Measurements from ENCODE around the gene DYNLRB1. TPM values are rescaled to one million over a fixed set of nuclear protein-coding genes. Genes with fewer than 3 reads are reported as not detected.
A peak's percentile ranks its signal among the peaks of the same experiment; 100 is the strongest.

Gene DYNLRB1
- total RNA-seq (2014; rRNA removed) = 153 and 177 TPM in 2 replicates
- percentile 89 among the genes with signal in this experiment for Bru-seq, nascent RNA
- percentile 89 among the genes with signal in this experiment for BruChase-seq, experiment 1, labeled RNA remaining after a 6-hour chase
- percentile 87 among the genes with signal in this experiment for BruChase-seq, experiment 2, labeled RNA remaining after a 2-hour chase
- long read RNA-seq, transcript DYNLRB1-202 (4 exons, 675 nt) = major isoform, 46 of 88 reads
- long read RNA-seq, partial matches to known transcripts = 33 of 88 reads
- long read RNA-seq, other reads (novel, unspliced or antisense) = 8 of 88 reads

- CTCF ChIA-PET = interaction anchor here (0.5 to 2.4 kb wide), 2 partner anchors 154 to 204 kb away, joined by 4 to 12 read pairs; no protein-coding TSS in a partner anchor
- Histone ChIP-seq H3K4me3 (ENCODE audit: low read length) (peak within 1 kb of the TSS; percentile 84), H3K36me3 (ENCODE audit: low read depth, low read length) (peaks cover 3% of the 10 kb centered on the region; the same call in 1 of the 2 replicates), H2AFZ (ENCODE audit: low read length) (peak within 1 kb of the TSS; percentile 83), H3F3A (ENCODE audit: low read length, unreplicated experiment) (no peaks in the 10 kb centered on the region), H3K27ac (ENCODE audit: low read length) (peak within 1 kb of the TSS; percentile 73), H3K4me1 (ENCODE audit: insufficient read depth, low read length) (peaks cover 16% of the 10 kb centered on the region), H3K9me2 (replicated peaks; ENCODE audit: low read length) (no peaks in the 10 kb centered on the region), H3K9ac (ENCODE audit: low read length) (peak within 1 kb of the TSS; percentile 91), H3K79me2 (ENCODE audit: low read length) (peaks cover 49% of the 10 kb centered on the region), H3K4me2 (ENCODE audit: low read length) (peak within 1 kb of the TSS; percentile 94), H3K27me3 (ENCODE audit: low read length) (no peaks in the 10 kb centered on the region), H4K20me1 (ENCODE audit: low read length) (0 out of 2 replicates have a peak, but pooled peaks cover 6% of the 10 kb centered on the region), H3K9me3 (ENCODE audit: low read length) (no peaks in the 10 kb centered on the region)
- DNase-seq (peak; percentile 98), ATAC-seq (peak; percentile 84)
- intact Hi-C loops (cut with micrococcal nuclease) = loop anchor here (1.0 to 2.0 kb wide), 2 partner anchors 10 to 214 kb away; partner anchors contain the start of gene AHCY
- no peak for TF ChIP-seq CTCF (conservative IDR thresholded peaks at IDR 0.05; ENCODE audit: low read depth, low read length)
- no peak for TF ChIP-seq EZH2phosphoT487 (IDR thresholded peaks at IDR 0.05; ENCODE audit: borderline replicate concordance, low read length)
- no peak for TF ChIP-seq EZH2 (IDR thresholded peaks at IDR 0.05; ENCODE audit: low read length, unreplicated experiment)
- TSS peak; percentile 50 for BruUV-seq (replicated peaks)
- POLR2A ChIA-PET (ENCODE audit: unreplicated experiment) = interaction anchor here (0.5 to 2.5 kb wide), 4 partner anchors 9 to 187 kb away, joined by 4 to 26 read pairs (median 5); partner anchors contain the start of genes ITCH and TP53INP2
Observed at GRCh38 chr20:34516247-34517113, at the start of gene DYNLRB1. DYNLRB1 (plus strand) TSS chr20:34516422; CDS start chr20:34516459, 37 bp downstream.

- H3K36me3 ChIP-seq (ENCODE audit: low read depth, low read length) = peaks cover 25% of the 10 kb centered on the region
- no peak for DNase-seq
- H3K4me2 ChIP-seq (ENCODE audit: low read length) = no peak overlapping the region
- ChIA-PET POLR2A (ENCODE audit: unreplicated experiment) (interaction anchor here (0.6 kb wide), 1 partner anchor 219 kb away, joined by 4 read pairs; no protein-coding TSS in a partner anchor), CTCF (no interaction called here)
- peaks cover 7% of the 10 kb centered on the region; the same call in 1 of the 2 replicates for H3K4me1 ChIP-seq (ENCODE audit: insufficient read depth, low read length)
- no peaks in the 10 kb centered on the region for H3K9me2 ChIP-seq (replicated peaks; ENCODE audit: low read length)
- no peaks in the 10 kb centered on the region for H3K27me3 ChIP-seq (ENCODE audit: low read length)
- TF ChIP-seq CTCF (conservative IDR thresholded peaks at IDR 0.05; ENCODE audit: low read depth, low read length) (no peak), EZH2phosphoT487 (IDR thresholded peaks at IDR 0.05; ENCODE audit: borderline replicate concordance, low read length) (no peak), EZH2 (IDR thresholded peaks at IDR 0.05; ENCODE audit: low read length, unreplicated experiment) (no peak)
- H2AFZ ChIP-seq (ENCODE audit: low read length) = no peak overlapping the region
- H3K9me3 ChIP-seq (ENCODE audit: low read length) = no peaks in the 10 kb centered on the region
- ATAC-seq = no peak
- no peak overlapping the region for H3K4me3 ChIP-seq (ENCODE audit: low read length)
- H3K27ac ChIP-seq (ENCODE audit: low read length) = no peak overlapping the region
- no peaks in the 10 kb centered on the region for H4K20me1 ChIP-seq (ENCODE audit: low read length)
- BruUV-seq (replicated peaks) = no TSS peak
- intact Hi-C loops (cut with micrococcal nuclease) = no loop called here
- H3K79me2 ChIP-seq (ENCODE audit: low read length) = no peaks in the 10 kb centered on the region; the same call in 1 of the 2 replicates
- H3F3A ChIP-seq (ENCODE audit: low read length, unreplicated experiment) = peaks cover 7% of the 10 kb centered on the region
- no peak overlapping the region for H3K9ac ChIP-seq (ENCODE audit: low read length)
Observed at GRCh38 chr20:34468951-34469350, 47.3 kb upstream of the DYNLRB1 start.
